IPS-NIHi7 (cell line): ENCODE results near the gene OSBPL1A.

Experiments used
- DNase-seq: peaks from one replicate; pipeline ENCODE4 v3.0.0; 2012; ENCODE audit warnings: mixed read lengths; ENCODE audit errors: extremely low spot score

OSBPL1A gene

DNA sequence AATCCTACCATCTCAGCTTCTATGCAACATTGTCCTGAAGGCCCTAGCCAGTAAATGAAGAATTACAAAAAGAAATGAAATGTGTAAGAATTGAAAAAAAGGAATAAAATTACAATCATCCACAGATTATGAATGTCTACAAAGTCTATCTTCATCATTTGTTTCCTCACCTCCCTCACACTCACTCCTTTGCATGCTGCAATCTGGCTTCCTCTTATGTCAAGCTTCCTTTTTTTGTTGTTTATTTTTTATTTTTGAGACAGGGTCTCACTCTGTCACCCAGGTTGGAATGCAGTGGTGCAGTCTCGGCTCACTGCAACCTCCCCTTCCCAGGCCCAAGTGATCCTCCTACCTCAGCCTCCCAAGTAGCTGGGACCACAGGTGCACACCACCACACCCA is 129.7 kb downstream of the OSBPL1A start:
- no peak for DNase-seq

GRCh38 chr18:24266131-24266530 is 131.5 kb downstream of the OSBPL1A start:
- no peak for DNase-seq

DNA sequence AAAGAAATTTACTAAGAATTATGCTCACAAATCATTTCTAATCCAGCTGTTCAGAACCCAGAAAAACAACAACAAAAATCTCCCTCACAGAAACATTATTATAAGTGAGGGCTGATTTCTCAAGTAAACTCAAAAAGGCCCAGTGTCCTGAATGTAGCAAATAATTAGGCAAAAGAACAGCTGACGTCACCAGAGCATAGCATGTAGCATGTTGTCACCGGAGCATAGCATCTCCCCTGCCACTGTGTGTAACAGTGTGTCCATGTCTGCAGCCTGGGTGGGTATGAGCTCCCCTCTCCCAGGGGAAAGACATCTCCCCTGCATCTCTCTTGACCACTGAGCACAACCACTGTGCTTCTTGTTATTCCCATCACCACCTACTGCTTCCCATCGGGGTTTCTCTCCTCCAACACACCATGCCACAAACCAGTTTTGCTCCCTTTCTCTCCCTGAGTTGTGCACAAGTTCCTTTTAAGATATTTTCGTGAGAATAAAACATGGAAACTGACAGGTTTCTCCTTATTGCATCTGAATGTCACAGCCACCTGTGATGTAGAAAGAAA is 132.0 kb downstream of the OSBPL1A start:
- no peak for DNase-seq

DNA sequence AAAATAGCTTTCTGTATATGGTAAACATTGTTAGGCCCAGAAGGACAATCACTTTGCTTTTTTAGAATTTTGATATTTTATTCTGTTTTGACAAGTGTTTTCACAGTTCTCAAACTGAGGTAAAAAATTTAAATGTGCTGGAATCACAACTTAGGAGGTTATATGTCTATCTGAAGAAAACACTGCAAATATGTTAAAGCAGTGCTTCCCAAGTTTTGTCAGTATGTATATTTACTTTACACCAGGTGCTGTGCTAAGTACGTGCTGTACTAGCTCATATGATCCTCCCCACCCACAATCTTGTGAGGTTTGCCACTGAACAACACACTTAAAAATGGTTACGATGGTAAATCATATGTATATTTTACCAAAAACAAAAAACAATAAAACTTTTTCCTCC is 134.6 kb downstream of the OSBPL1A start:
- DNase-seq: no peak

GRCh38 chr18:24262087-24262486 is 135.5 kb downstream of the OSBPL1A start:
- no peak for DNase-seq

DNA sequence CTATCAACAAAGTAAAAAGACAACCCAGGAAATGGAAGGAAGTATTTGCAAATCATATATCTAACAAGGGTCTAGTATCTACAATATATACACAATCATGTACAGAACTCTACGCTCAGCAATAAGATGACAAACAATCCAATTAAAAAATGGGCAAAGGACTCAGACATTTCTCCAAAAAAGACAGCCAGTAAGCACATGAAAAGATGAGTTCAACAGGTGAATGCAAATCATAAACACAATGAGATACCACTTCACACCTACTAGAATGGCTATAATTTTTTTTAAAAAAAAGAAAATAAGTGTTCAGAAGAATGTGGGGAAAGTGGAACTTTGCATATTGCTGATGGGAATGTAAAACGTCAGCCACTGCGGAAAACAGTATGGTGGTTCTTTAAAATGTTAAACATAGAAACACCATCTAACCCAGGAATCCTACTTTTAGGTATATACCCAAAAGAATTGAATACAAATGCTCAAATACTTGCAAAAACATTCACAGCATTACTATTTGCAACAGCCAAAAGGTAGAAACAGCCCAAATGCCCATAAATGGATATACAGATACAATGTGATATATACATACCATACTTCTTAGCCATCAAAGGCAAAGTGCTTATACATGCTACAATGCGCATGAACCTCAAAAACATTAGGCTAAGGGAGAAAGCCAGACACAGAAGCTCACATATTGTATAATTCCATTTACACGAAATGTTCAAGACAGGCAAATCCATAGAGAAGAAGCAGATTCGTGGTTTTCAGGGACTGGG is 137.6 kb downstream of the OSBPL1A start:
- no peak for DNase-seq

- DNase-seq: no peak
These were observed 143.6 kb downstream of the OSBPL1A start for GRCh38 chr18:24254071-24254470.

- DNase-seq: no peak
These were observed 147.9 kb downstream of the OSBPL1A start for GRCh38 chr18:24249716-24250115.

DNA sequence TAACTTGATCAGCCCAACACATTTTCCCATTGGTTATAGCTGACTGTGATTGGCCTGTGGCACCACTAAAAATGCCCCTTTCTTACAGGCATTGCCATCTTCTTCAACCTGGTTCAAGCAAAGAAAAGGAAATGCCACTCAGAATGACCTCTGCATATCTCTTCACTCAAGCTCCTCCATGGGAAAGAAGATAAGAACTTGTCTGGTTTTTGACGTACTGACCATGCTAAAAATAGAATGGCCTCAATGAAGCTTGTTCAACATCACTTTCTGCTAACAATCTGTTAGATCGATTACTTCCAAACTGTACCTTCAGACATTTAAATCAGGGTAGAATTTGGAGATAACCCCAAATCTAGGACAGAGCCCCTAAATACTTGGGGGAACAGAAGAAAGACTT is 149.3 kb downstream of the OSBPL1A start:
- no peak for DNase-seq

DNA sequence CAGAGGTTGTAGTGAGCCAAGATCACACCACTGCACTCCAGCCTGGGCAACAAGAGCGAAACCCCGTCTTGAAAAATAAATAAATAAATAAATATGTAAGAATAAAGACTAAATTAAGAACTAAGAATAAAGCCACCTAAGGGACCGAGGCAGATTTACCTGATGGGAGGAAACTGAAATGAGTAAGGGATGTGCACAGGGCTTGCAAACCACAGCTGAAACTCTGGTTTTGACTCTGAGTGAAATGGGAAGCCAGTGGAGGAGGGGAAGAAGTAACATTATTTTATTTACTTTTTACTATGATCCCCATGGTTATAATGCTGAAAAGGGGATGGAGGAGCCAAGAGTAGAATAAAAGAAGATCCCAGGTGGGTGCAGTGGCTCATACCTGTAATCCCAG is 151.5 kb downstream of the OSBPL1A start:
- DNase-seq: no peak

DNA sequence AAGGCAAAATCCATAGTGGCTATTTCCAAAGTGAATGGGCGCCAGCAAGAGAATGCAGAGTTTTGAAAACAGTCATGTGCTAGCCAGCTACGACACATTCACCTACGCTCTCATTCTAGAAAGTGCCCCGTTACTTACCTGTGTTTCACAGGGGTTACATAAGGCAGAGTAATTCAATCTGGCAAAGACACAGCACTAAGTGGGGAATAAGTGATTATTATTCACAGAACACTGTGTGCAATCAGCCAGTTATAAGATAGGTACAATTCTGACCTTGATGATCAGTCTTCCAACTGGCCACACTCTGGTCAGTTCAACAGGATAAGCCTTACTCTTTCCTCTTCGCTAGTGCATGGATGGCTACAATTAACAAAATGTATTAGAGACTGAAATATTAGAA is 152.9 kb downstream of the OSBPL1A start:
- no peak for DNase-seq

DNA sequence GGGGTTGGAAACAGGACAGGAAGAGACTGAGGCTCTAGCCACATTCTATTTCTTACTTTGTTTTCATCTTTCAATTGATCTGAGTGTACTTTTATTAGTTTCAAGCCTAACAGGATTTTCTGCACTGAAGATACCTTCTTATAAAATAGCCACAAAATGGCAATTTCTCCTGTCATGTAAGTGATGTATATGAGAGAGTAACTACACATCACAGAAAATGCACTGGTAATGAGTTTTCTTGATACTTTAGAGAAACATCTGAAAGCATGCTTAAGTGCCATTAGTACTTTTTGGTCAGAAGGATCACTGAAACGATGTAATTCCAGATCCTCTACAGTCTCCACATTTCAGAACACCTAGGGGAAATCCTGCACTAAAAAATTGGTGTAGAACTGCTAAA is 153.9 kb downstream of the OSBPL1A start:
- DNase-seq: no peak

DNA sequence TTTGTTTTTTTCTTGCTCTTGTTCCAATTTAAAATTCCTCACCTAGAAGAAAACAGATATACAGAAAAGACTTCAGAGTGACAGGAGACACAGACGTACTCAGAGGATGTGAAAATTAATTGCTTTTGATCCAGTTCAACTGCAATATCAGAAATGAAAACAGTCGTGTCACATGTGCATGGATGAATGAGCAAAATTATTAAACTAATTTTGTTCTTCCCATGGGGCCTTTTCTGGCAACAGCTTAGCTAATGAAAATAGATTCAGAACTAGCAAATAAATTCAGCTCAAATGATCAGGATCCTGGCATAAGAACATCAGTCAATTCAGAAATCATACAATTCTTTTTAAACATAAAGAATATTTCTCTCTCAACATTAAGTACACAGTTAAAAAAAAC is 158.3 kb downstream of the OSBPL1A start:
- DNase-seq: no peak

DNA sequence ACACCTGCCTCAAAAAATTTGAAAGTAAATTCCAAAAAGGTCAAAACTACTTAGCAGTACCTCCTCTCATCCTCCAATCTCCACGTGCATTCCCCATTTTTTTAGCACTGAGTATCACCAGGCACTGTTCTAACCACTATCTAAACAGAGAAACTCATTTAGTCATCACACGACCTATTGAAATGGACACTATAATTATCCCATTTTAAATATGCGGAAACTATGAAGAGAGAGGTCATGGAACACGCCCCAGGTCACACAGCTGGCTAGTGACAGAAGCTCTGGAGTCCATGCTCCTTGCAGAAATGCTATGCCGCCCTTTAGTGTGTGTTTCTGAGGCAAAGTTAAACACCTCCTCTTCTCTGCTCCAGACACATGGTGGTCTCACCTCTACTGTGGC is 159.2 kb downstream of the OSBPL1A start:
- no peak for DNase-seq

DNA sequence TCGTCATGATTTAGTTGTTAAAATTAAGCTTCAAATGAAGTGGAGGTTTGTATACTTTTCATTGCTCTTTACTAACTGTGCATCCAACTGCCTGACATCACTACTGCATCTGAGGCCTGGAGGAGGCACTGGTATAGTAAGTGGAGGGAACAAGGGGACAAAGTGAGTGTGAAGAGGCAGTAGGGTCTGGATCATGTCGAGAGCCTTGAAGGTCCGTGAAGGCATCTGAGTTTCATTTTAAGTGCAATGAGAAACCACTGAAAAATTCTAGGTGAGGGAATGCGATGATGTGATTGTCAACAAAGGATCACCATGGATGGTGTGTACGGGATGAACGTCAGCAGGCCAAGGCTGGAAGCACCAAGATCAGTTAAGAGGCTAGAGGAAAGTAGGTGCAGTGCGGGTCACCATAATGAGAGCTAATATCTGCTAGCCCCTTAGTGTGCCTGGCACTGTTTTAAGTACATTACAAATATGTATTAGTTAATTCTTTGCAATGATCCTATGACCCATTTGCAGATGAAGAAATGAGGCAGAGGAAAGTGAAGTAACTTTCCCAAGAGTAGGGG is 162.7 kb downstream of the OSBPL1A start:
- DNase-seq: no peak

DNA sequence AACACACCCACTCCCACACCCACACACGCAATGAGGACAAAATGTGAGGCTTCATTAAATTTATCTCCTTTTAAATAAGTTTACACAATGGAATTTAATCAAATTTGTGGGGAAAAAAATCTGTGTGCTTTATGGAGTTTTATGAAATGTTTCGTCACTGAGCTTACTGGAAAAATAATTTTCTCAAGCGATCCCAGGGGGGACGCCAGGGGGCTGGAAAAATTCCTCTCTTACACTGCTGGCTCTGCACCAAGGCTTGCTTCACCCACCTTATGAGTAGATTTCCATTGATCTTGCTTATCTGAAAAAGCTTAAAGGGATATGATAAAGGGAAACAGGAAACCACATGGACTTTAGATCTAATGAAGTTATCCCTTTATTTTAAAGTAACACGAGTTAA is 163.3 kb downstream of the OSBPL1A start:
- DNase-seq: no peak

DNA sequence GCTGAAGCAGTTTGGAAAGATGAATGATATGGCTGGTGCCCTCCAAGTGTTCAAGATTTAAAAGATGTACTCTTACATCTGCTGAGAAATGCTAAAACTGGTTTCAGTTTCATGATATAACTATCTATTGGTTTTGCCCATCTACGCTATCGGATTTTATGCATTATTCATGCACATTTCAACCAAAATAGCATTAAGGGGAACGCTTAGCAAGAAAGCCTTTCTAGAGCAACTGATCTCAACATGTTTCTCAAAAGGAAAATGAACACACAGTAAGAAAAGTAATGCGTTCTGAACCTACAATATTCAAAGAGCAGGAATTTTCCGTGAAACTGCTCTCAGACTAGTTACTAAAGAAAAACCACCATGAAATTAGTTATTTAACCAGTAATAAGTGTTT is 164.8 kb downstream of the OSBPL1A start:
- DNase-seq: no peak

DNA sequence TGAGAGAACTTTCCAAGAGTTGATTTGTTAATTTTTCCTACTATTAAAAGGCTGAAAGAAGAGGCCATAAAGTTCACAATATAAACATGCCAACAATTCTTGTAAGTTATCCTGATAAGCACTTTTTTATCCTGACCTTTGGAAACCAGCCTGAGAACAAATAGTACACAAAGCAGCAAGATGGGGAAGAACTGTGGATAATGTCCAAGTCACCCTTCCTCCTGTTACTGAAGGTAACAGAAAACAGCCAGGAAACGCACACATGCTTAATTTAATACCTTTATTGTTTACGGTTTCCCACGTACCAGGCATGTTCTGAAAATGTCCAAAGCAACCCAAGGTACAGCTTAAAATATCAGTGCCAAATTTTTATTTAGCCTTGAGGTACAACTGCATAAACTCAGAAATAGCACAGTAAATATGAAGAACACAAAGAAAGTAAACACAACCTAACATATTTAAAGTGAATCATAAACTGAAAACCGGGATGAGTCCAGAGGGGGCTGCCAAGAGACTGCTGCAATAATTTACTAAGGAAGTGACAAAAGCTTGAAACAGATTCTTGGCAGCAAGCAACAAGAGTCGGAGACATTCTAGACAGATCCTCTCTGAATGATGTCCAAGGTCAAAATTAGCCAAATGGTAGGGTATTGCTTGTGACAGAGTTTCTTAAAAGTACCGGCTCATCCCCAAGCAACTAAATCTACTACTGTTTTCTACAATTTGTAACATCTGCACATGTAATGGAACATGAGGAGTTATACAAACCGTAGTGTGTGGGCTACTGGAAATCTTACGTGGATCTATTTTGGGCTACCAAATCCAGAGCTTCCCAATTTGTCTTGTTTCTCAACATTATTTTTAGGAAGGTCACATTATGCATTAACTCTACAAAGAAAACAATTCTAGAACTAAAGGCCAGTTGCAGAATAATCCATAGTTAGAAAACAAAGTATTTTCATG is 165.6 kb downstream of the OSBPL1A start:
- no peak for DNase-seq

- no peak for DNase-seq
These were observed 166.9 kb downstream of the OSBPL1A start for GRCh38 chr18:24230766-24231165.

- no peak for DNase-seq
These were observed 169.0 kb downstream of the OSBPL1A start for GRCh38 chr18:24228667-24229041.

GRCh38 chr18:24227977-24228666 is 169.5 kb downstream of the OSBPL1A start:
- no peak for DNase-seq

DNA sequence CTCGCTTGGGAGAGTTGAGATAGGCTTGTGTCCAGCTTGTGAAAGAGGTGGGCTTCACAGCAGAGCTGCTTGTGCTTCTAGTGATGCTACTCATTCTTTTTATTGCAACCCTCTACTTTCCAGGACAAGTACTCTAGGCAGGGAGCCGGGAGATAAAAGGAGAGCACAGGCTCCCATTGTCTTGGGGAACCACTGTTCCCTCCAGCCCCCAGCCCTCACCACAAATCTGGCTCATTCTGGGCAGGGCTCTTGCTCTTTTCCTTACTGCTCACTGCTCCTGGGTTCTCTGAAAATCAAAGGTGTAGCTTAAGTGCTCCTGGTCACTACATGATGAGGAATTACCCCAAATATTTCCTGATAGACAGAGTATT is 177.3 kb downstream of the OSBPL1A start:
- DNase-seq: no peak
